Measurements from ENCODE around the gene PIRT. TPM values are rescaled to one million over a fixed set of nuclear protein-coding genes. Genes with fewer than 3 reads are reported as not detected.
"Not testable (repeated sequence)": the region's sequence is repeated elsewhere in the genome, so short reads cannot be mapped to it uniquely, and the experiment has no call there.

Gene PIRT
- polyA plus RNA-seq, 2 of the 4 experiments (the other 2 are of a cell fraction) = not detected

- 18% methylated on average over 4 of the region's 4 CpGs for WGBS (ENCODE audit: missing lambda C conversion rate)
- ChIA-PET CTCF (interaction anchor here (1.2 kb wide), 1 partner anchor 18 kb away, joined by 5 read pairs; no protein-coding TSS in a partner anchor), POLR2A (no interaction called here)
- ATAC-seq (no peak), DNase-seq (ENCODE audit: low read depth in 1 of 2, low spot score in 1 of 2) (no peak), FAIRE-seq (no peak)
- H3K27ac ChIP-seq = no peak overlapping the region
- H3K4me3 ChIP-seq = no peak overlapping the region
- TF ChIP-seq HOXA7 (CRISPR knock-in tag; IDR thresholded peaks at IDR 0.05) (no peak), RCOR1 (IDR thresholded peaks at IDR 0.05; ENCODE audit: low read depth, low read length) (no peak), RAD21 (conservative IDR thresholded peaks at IDR 0.05 in 1 of 2, IDR thresholded peaks at IDR 0.05 in 1 of 2) (no peak), HOXB5 (CRISPR knock-in tag; IDR thresholded peaks at IDR 0.05) (no peak), ATOH8 (CRISPR knock-in tag; IDR thresholded peaks at IDR 0.05; ENCODE audit: low read depth) (no peak), POLR2AphosphoS2 (conservative IDR thresholded peaks at IDR 0.05; ENCODE audit: low read length) (no peak), USF2 (IDR thresholded peaks at IDR 0.05) (no peak), CBX8 (IDR thresholded peaks at IDR 0.05) (no peak), RARB (CRISPR knock-in tag; IDR thresholded peaks at IDR 0.05) (no peak), NFE2L2 (conservative IDR thresholded peaks at IDR 0.05; ENCODE audit: low read length) (no peak), ESRRA (IDR thresholded peaks at IDR 0.05; ENCODE audit: borderline replicate concordance, low read length) (no peak), PBX3 (IDR thresholded peaks at IDR 0.05) (no peak), MAX (IDR thresholded peaks at IDR 0.05) (no peak), ELK1 (IDR thresholded peaks at IDR 0.05; ENCODE audit: low read depth, low read length) (no peak), HDAC2 (IDR thresholded peaks at IDR 0.05) (no peak), MAZ (IDR thresholded peaks at IDR 0.05; ENCODE audit: borderline replicate concordance, low read depth, low read length) (no peak), EHMT2 (IDR thresholded peaks at IDR 0.05; ENCODE audit: low read depth) (no peak)
- H3K9me3 ChIP-seq = no peaks in the 10 kb centered on the region; the same call in 2 of the 3 replicates
- no peak overlapping the region for H3K4me2 ChIP-seq
- H3K4me1 ChIP-seq = no peaks in the 10 kb centered on the region
These were observed 20.1 kb upstream of the PIRT start for GRCh38 chr17:10857976-10858375.

GRCh38 chr17:10846636-10847035 is 8.7 kb upstream of the PIRT start:
- H3K4me1 ChIP-seq; DNase-seq (ENCODE audit: low read depth in 1 of 2, low spot score in 1 of 2); FAIRE-seq; POLR2A ChIA-PET; H3K4me3 ChIP-seq; H3K9me3 ChIP-seq; H3K4me2 ChIP-seq; H3K27ac ChIP-seq; ATAC-seq: not testable (repeated sequence)
- WGBS (ENCODE audit: missing lambda C conversion rate) = 73% methylated on average over 6 of the region's 6 CpGs
- CTCF ChIA-PET = interaction anchor here (0.9 to 3.7 kb wide), 4 partner anchors 29 to 200 kb away, joined by 4 to 27 read pairs (median 10); no protein-coding TSS in a partner anchor

GRCh38 chr17:10845388-10845751 is 7.5 kb upstream of the PIRT start:
- Histone ChIP-seq H3K4me1 (no peaks in the 10 kb centered on the region), H3K9me3 (no peaks in the 10 kb centered on the region), H3K27ac (no peak overlapping the region), H3K4me2 (peak overlapping the region; percentile 80), H3K4me3 (no peak overlapping the region; the same call in 2 of the 3 replicates)
- ChIA-PET POLR2A (no interaction called here), CTCF (interaction anchor here (0.6 to 7.9 kb wide), 33 partner anchors 8 to 747 kb away, joined by 3 to 127 read pairs (median 5); partner anchors contain the start of gene TMEM220)
- TF ChIP-seq BHLHE40 (IDR thresholded peaks at IDR 0.05; ENCODE audit: low read depth, low read length) = no peak
- TF ChIP-seq RCOR1 (IDR thresholded peaks at IDR 0.05; ENCODE audit: low read depth, low read length) = no peak
- TF ChIP-seq FOSB (CRISPR knock-in tag; IDR thresholded peaks at IDR 0.05) = no peak
- no peak for TF ChIP-seq POLR2A (IDR thresholded peaks at IDR 0.05; ENCODE audit: low read length)
- no peak for TF ChIP-seq HES2 (IDR thresholded peaks at IDR 0.05)
- TF ChIP-seq CEBPB (IDR thresholded peaks at IDR 0.05) = no peak
- no peak for TF ChIP-seq USF2 (IDR thresholded peaks at IDR 0.05)
- TF ChIP-seq E2F6 (IDR thresholded peaks at IDR 0.05; ENCODE audit: borderline replicate concordance, low read depth) = no peak
- no peak for TF ChIP-seq EHF (CRISPR knock-in tag; IDR thresholded peaks at IDR 0.05)
- FAIRE-seq = no peak
- ATAC-seq = no peak
- 18% methylated on average over 6 of the region's 6 CpGs for WGBS (ENCODE audit: missing lambda C conversion rate)
- DNase-seq (ENCODE audit: low read depth in 1 of 2, low spot score in 1 of 2) = no peak
